SK-N-MC (cell line): ENCODE results near the gene VSTM2B.

ENCODE experiments used
- DNase-seq: peaks from one replicate; pipeline ENCODE4 v3.0.0-alpha.2; 2011; ENCODE audit warnings: low read depth, low spot score
- H3K27ac ChIP-seq: fragments of 200-600 bp; sonication (generic); 2 replicates; pipeline ENCODE4 v1.5.1; 2016; ENCODE audit warnings: mixed run types
- H3K36me3 ChIP-seq: fragments of 200-600 bp; sonication (generic); 2 replicates; pipeline ENCODE4 v1.6.1; 2017; ENCODE audit warnings: antibody characterized with exemption, low read length, mixed read lengths; ENCODE audit not compliant: insufficient read depth
- H3K4me3 ChIP-seq: fragments of 200-600 bp; sonication (generic); 2 replicates; pipeline ENCODE4 v1.5.1; 2016
- H3K9ac ChIP-seq: fragments of 200-600 bp; sonication (generic); 2 replicates; pipeline ENCODE4 v1.8.0; 2017; ENCODE audit warnings: mixed run types, mixed read lengths; ENCODE audit not compliant: insufficient read length
- H3K9me3 ChIP-seq: fragments of 200-600 bp; sonication (generic); 2 replicates; pipeline ENCODE4 v1.6.1; 2017; ENCODE audit warnings: low read depth, mild to moderate bottlenecking, antibody characterized with exemption, low read length, moderate library complexity, mixed read lengths
- EZH2 ChIP-seq: fragments of 200-600 bp; sonication (generic); IDR thresholded peaks from one replicate; pipeline ENCODE4 v1.6.1; 2017; ENCODE audit warnings: antibody characterized with exemption
- FOXP2 ChIP-seq: optimal IDR thresholded peaks from 2 replicates; pipeline ENCODE3; 2011; ENCODE audit warnings: mild to moderate bottlenecking, moderate library complexity; ENCODE audit not compliant: insufficient read depth; ENCODE audit errors: extremely low read length, control extremely low read depth
- POLR2AphosphoS5 ChIP-seq: IDR thresholded peaks from 2 replicates; pipeline ENCODE4 v1.6.1; 2012; ENCODE audit warnings: mild to moderate bottlenecking, low read depth, low read length, borderline replicate concordance

VSTM2B gene

GRCh38 chr19:29614046-29614445 is 88.3 kb downstream of the VSTM2B start:
- no peak for TF ChIP-seq FOXP2
- no peak for TF ChIP-seq EZH2
- no peak for TF ChIP-seq POLR2AphosphoS5
- Histone ChIP-seq H3K36me3 (peaks cover 48% of the 10 kb centered on the region; the same call in 1 of the 2 replicates), H3K4me3 (no peak overlapping the region), H3K9ac (no peak overlapping the region), H3K9me3 (no peaks in the 10 kb centered on the region), H3K27ac (no peak overlapping the region)
- DNase-seq: no peak
